ENCODE measurements around the gene BCAM.
"Not testable (repeated sequence)": the region's sequence is repeated elsewhere in the genome, so short reads cannot be mapped to it uniquely, and the experiment has no call there.

BCAM gene, protein sequence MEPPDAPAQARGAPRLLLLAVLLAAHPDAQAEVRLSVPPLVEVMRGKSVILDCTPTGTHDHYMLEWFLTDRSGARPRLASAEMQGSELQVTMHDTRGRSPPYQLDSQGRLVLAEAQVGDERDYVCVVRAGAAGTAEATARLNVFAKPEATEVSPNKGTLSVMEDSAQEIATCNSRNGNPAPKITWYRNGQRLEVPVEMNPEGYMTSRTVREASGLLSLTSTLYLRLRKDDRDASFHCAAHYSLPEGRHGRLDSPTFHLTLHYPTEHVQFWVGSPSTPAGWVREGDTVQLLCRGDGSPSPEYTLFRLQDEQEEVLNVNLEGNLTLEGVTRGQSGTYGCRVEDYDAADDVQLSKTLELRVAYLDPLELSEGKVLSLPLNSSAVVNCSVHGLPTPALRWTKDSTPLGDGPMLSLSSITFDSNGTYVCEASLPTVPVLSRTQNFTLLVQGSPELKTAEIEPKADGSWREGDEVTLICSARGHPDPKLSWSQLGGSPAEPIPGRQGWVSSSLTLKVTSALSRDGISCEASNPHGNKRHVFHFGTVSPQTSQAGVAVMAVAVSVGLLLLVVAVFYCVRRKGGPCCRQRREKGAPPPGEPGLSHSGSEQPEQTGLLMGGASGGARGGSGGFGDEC

DNA sequence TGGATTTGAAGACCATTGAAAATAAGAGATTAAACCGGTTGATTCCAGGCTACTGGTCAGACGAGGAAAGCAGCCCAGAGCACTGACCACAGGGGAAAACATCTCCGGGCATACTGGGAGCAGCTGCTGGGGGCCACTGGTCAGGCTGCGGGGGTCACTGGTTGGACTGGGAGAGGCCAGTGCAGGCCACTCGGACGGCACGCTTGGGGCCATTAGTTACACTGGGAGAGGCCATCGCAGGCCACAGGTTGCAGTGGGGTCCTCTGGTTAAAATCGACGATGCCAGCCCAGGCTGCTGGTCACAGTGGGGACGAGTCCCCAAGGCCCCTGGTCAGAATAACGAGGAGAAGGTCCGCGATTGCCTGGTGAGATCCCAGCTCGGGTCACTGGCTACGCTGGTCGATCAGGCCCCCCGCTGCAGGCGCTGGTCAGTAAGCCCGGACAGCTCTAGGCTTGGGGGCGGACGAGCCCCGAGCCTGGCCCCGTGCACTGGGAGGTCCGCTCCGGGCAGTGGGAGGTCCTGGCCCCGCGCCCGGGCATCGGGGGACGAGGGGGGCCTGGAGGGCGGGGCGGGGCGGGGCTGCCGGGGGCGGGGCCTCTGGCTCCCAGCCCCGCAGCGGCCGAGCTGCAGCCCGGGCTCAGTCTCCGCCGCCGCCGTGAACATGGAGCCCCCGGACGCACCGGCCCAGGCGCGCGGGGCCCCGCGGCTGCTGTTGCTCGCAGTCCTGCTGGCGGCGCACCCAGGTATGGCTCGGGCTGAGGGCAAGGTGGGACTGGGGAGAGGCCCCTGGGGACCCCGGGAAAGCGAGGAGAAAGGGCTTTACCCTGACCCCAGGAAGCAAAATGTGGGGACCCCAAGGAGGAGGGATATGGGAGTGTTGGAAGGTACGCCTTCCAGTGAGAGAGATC, at the start of gene BCAM:
Gene BCAM, plus strand, starts transcription at position 641 of the 909 bp plus-strand sequence. Its CDS starts 22 bp downstream, at position 663.
- peak; percentile 94 for DNase-seq (ENCODE audit: low spot score)

DNA sequence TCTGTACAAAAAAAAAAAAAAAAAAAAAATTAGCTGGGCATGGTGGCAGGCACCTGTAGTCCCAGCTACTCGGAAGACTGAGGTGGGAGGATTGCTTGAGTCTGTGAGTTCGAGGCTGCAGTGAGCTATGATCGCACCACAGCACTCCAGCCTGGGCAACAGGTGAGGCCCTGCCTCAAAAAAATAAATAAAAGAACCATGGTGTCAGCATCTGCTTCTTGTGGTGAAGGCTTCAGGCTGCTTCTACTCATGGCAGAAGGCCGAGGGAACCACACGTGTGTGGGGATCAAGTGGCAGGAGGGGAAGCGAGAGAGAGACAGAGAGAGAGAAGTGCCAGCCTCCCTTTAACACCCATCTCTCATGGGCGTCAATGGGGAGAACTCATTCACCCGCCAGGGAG, 46.9 kb upstream of the BCAM start:
- no peak for DNase-seq (ENCODE audit: low spot score)

DNA sequence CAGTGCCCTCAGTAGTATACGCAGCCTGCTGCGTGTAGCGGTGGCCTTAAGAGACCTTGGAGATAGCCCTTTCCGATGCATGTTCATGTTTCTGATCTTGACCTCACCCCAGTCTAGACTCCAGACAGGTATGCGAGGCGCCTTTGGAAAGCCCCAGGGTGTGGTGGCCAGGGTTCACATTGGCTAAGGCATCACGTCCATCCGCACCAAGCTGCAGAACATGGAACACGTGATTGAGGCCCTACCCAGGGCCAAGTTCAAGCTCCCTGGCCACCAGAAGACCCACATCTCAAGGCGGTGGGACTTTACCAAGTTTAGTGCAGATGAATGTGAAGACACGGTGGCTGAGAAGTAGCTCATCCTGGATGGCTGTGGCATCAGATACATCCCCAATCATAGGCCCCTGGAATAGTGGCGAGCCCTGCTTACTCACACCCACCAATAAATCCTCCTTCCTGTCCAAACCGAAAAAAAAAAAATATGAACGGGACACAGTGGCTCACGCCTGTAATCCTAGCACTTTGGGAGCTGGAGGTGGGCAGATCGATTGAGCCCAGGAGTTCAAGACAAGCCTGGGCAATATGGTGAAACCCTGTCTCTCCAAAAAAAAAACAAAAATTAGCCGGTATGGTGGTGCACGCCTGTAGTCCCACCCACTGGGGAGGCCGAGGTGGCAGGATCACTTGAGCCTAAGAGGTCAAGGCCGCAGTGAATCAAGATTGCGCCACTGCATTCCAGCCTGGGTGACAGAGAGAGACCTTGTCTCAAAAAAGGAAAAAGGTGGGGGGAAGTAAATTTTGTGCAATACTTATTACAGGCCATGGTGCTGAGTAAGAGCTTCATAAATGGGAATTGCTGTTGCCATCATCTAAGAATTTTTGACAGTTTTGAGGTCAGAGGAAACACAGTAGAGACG, 43.6 kb upstream of the BCAM start:
- no peak for DNase-seq (ENCODE audit: low spot score)

DNA sequence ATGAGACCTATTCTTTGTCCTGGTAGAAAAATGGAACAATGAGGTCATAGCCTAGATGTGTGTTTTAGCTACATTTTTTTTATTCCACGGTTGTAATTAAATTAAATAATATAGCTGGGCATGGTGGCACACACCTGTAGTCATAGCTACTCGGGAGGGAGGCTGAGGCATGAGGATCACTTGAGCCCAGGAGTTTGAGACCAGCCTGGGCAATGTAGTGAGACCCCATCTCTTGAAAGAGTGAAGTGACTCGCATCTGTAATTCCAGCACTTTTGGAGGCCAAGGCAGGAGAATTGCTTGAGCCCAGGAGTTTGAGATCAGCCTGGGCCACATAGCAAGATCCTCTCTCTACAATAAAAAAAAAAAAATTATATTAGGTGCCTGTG, 43.0 kb upstream of the BCAM start:
- no peak for DNase-seq (ENCODE audit: low spot score)

DNA sequence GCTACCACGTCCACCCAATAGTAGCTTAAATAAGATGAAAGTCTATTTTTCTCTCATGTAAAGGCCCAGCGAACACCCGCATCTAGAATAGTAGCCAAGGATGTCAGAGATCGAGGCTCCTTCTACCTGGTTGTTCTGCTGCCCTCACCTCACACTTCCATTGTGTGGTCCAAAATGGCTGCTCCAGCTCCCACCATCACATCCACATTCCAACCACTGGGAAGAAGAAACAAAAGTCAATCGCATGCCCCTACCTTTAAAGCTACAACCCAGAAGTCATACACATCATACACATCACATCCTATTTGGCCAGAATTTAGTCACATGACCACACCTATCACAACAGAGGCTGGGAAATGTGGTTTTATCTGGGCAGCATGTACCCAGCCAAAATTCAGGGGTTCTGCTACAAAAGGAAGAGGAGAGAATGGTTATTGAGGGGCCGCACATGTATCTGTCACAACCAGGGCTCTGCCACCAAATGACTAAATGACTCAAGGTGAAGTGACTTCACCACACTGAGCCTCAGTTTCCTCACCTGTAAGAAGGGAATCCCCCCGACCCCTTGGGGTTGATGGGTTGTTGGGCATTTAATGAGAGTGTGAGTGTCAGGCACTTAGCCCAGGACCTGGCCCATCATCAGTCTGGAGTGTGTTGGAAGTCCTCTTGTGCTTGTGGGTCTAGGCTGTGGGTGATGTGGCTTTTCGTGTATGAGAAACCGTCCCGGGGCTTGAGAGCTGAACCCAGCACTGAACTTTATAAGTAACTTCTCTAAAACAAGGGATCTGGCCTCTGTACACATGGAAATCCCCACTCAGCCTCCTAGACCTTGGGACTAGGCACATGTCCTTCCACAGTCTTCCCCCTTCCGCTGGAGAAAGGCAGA, 41.4 kb upstream of the BCAM start:
- DNase-seq (ENCODE audit: low spot score) = no peak

DNA sequence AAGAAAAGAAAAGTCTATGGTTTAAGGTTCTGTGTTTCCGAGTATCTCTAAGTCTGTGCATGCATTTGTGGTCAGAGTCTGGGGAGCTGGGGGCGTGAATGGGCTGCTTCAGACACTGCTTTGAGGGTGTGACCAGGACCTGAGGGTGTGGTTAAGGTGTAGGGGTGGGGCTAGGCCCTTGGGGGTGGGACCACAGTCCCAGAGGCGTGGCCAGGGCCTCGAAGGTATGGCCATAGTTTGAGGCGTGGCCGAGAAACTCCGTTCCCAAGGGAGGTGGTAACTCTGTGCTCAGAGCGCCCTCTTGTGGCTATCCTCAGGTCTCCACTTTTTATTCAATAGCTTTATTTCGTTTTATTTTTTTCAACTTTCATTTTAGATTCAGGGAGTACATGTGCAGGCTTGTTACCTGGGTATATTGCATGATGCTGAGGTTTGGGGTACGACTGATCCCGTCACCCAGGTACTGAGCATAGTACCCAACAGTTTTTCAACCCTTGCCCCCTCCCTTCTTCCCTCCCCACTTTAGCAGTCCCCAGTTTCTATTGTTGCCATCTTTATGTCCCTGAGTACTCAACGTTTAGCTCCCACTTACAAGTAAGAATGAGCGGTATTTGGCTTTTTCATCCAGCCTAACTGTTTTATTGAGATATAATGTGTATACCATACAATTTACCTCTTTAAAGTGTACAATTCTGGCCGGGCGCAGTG, 38.2 kb upstream of the BCAM start:
- peak; percentile 96 for DNase-seq (ENCODE audit: low spot score)

DNA sequence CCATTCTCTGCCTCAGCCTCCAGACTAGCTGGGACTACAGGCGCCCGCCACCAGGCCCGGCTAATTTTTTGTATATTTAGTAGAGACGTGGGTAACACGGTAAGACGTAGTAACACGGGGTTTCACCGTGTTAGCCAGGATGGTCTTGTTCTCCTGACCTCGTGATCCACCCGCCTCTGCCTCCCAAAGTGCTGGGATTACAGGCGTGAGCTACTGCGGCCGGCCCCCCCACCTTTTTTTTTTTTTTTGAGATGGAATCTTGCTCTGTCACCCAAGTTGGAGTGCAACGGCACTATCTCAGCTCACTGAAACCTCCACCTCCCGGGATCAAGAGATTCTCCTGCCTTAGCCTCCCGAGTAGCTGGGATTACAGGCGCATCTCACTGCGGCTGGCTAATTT, 36.8 kb upstream of the BCAM start:
- DNase-seq (ENCODE audit: low spot score) = not testable (repeated sequence)

DNA sequence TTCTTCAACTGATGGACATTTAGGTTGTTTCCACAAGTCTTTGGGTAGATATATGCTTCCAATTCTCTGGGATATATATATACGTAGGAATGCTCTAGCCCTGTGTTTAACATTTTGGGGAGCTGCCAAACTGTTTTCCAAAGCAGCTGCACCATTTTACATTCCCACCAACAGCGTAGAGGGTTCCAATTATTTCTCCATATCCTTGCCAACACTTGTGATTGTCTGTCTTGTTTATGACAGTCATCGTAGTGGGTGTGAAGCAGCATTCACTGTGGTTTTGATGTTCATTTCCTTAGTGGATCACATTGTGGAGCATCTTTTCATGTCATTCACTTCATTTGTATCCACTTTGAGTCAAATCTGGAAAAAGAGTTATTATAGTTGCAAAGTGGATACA, 35.9 kb upstream of the BCAM start:
- no peak for DNase-seq (ENCODE audit: low spot score)

DNA sequence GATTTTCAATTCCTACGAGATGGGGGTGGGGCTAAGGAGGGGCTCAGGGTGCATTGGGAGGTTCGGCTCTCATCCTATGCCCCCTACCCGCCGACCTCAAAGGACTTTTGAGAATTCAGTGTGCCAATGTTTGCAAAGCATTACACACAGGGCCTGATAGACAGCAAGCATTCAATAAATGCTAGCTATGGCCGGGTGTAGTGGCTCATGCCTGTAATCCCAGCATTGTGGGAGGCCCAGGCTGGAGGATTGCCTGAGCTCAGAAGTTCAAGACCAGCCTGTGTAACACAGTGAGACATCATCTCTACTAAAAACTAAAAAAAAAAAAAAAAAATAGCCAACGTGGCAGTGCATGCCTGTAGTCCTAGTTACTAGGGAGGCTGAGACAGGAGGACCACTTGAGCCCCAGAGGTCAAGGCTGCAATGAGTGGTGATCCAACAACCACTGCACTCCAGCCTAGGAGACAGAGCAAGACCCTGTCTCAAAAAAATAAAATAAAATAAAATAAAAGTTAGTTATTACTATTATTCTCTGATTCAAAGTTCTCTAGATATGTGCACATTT, 33.1 kb upstream of the BCAM start:
- DNase-seq (ENCODE audit: low spot score) = no peak

DNA sequence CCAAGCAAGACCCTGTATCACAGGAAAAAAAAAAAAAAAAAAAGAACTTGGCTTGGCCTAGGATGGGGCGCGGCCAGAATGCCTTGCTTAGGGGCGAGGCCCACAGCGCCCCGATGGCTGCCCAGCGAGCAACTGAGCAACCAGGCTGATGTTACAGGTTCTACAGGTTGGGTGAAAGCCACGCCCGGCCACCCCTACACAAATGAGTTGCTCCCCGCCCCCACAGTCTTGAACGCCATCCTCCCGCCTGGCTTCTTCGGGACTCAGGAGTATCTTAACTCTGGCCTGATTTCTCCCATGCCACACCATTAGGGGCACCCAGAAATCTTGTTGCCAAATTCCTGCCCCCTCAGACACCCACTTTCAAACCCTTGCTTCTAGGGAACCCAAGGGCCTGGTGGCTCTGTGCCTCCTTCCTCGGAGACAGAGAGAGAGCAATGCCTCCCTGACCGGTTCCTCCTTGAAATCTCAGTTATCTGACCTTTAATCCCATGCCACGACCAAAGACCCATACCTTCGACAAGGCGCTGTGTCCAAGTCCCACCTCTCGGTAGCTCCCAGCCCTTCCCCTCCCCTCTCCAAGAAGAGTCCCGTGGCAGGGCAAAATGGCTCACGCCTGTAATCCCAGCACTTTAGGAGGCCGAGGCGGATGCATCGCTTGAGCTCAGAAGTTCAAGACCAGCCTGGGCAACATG, 32.4 kb upstream of the BCAM start:
- DNase-seq (ENCODE audit: low spot score) = no peak

DNA sequence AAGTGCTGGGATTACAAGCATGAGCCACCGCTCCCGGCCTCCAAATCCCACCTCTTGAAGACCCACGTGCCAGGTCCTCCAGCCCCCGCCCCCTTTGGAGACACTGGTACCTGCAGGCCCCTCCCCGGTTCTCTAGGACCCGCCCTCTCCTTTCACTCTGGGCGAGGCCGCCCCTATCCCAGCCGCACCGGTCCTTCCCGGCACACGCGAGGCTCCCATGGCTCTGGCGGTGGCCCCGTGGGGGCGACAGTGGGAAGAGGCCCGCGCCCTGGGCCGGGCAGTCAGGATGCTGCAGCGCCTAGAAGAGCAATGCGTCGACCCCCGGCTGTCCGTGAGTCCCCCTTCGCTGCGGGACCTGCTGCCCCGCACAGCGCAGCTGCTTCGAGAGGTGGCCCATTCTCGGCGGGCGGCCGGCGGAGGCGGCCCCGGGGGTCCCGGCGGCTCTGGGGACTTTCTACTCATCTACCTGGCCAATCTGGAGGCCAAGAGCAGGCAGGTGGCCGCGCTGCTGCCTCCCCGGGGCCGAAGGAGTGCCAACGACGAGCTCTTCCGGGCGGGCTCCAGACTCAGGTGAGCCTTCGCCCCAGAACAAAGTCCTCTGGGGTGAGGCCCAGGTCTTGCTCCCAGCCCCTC, 31.1 kb upstream of the BCAM start, which contains the start of gene CBLC:
Gene CBLC, plus strand, starts transcription at position 176 of the 633 bp plus-strand sequence. Its CDS starts 42 bp downstream, at position 218.
- no peak for DNase-seq (ENCODE audit: low spot score)

DNA sequence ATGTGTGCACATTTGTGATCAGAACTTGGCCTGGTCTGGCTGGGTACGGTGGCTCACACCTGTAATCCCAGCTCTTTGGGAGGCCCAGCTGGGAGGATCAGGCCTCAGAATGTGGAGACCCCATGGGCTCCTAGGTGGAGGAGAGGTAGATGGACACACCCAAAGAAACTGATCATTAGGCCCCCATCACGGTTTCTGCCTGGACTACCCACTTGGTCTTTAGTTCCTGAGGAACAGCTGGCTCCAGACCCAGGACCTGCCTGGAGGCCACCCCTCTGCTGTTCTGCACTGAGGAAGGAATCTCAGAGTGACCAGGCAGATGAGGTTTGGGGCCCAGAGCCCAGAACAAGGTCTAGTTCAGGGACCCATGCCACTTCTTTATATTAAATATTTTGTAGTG, 29.8 kb upstream of the BCAM start:
- DNase-seq (ENCODE audit: low spot score) = no peak

DNA sequence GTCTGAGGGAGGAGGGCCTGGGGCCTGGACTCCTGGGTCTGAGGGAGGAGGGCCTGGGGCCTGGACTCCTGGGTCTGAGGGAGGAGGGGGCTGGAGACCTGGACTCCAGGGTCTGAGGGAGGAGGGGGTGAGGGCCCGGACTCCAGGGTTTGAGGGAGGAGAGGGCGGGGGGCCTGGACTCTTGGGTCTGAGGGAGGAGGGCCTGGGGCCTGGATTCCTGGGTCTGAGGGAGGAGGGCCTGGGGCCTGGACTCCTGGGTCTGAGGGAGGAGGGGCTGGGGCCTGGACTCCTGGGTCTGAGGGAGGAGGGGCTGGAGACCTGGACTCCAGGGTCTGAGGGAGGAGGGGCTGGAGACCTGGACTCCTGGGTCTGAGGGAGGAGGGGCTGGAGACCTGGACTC, 27.2 kb upstream of the BCAM start:
- not testable (repeated sequence) for DNase-seq (ENCODE audit: low spot score)

DNA sequence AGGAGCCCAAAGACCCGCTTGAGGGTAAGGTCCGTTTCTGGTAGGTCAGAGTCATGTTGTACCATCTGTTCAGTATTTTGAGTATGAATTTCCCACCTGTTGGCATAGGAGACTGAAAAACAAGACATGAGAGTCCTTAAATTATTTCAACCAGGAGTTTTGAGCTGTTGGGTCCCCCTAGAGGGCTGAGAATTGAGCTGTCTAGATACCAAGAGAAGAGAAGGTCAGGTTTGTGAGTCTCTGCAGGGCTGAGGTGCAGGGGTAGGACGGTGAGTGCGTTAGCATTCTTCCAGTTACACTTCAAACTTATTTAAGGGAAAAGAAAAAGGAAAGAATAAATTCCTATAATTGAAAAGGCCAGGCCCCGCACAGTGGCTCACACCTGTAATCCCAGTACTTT, 26.2 kb upstream of the BCAM start:
- no peak for DNase-seq (ENCODE audit: low spot score)

DNA sequence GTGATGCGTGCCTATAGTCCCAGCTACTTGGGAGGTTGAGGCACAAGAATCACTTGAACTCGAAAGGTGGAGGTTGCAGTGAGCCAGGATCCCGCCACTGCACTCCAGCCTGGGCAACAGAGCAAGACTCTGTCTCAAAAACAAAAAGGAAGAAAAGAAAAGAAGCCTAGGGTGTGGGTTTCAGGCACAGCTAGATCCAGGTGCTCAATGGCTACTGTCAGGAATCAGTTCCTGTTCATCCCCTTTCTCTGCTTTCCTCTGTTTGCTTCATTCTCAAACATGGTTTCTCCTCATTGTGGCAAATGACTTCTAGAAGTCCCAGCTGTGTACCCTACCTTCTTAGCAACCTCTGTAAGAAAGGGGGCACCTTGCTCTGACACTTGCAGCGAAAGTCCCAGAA, 25.4 kb upstream of the BCAM start:
- no peak for DNase-seq (ENCODE audit: low spot score)

DNA sequence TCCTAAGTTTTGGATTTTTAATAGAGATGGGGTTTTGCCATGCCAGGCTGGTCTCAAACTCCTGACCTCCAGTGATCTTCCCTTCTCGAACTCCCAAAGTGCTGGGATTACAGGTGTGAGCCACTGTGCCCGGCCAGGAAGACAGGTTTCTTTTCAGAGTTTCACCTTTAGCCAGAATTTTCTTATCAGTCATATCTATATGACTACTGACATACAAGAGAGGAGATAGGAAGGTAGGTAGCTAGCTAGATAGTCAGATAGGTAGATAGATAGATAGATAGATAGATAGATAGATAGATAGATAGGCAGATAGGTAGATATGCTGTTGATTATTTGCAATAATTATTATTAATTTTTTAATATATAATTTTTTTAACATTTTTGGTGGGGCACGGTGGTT, 23.6 kb upstream of the BCAM start:
- no peak for DNase-seq (ENCODE audit: low spot score)

DNA sequence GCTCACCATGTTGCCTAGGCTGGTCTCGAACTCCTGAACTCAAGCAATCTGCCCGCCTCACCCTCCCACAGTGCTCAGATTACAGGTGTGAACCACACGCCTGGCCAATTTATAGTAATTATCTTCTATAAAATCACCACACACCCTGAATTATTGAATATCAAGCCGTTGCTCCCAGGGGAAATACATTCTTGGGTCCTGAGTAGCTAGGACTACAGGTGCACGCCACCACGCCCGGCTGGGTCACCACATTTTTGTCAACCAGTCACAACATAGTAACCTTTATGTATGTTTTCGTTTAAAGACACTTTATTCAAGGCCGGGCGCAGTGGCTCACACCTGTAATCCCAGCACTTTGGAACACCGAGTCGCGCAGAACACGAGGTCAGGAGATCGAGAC, 22.9 kb upstream of the BCAM start:
- DNase-seq (ENCODE audit: low spot score) = no peak

DNA sequence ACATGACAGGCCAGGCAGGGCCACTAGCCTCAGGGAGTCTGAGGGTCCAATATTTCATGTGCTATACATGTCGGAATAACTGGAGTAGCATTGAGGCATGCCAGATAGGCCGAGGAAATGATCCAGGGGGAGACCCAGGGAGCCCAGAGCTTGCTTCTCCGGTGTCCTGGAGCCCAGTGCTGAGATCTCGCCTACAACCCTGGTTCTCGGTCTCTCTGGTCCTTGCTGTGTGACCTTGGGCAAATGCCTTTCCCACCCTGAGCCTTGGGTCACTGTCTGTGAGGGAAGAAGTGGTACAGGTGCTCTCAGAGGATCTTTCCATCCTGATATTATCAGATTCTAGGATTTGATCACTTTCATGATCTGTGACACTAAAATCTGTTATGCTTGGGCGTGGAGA, 19.9 kb upstream of the BCAM start:
- DNase-seq (ENCODE audit: low spot score) = no peak
